ENCODE measurements around the gene RNF187. TPM values are rescaled to one million over a fixed set of nuclear protein-coding genes. Genes with fewer than 3 reads are reported as not detected.

Gene RNF187
- total RNA-seq, 6 experiments from 2014 or later: 43.9 to 66.6 (median 56.3) TPM

DNA sequence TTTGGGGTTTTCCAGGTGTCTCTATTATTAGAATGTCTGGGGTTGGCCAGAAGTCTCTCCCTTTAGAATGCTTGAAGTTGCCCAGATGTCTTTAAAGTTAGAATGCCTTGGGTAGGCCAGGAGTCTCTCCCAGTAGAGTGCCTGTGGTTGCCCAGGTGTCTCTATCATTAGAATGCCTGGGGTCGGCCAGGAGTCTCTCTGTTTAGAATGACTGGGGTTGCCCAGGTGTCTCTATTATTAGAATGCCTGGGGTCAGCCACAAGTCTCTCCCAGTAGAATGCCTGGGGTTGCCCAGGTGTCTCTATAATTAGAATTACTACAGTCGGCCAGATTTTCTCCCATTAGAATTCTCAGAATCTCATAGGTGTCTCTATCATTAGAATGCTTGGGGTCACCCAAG, 55.2 kb downstream of the RNF187 start:
- no peak overlapping the region for H3K4me3 ChIP-seq
- no peaks in the 10 kb centered on the region for H3K36me3 ChIP-seq
- DNase-seq (no peak), ATAC-seq (no peak)
- no peaks in the 10 kb centered on the region for H3K27me3 ChIP-seq
- 61% methylated on average over 2 of the region's 2 CpGs for whole genome bisulfite sequencing (ENCODE audit: insufficient coverage, low coverage, low lambda C conversion rate, missing lambda C conversion rate)
- H3K9me3 ChIP-seq: no peaks in the 10 kb centered on the region
- H3K4me1 ChIP-seq: no peaks in the 10 kb centered on the region
- no peak overlapping the region for H3K27ac ChIP-seq
- intact Hi-C loops (cut with DNase I): no loop called here
- no peak for TF ChIP-seq POLR2A (IDR thresholded peaks at IDR 0.05)
- TF ChIP-seq, protein P1, sequence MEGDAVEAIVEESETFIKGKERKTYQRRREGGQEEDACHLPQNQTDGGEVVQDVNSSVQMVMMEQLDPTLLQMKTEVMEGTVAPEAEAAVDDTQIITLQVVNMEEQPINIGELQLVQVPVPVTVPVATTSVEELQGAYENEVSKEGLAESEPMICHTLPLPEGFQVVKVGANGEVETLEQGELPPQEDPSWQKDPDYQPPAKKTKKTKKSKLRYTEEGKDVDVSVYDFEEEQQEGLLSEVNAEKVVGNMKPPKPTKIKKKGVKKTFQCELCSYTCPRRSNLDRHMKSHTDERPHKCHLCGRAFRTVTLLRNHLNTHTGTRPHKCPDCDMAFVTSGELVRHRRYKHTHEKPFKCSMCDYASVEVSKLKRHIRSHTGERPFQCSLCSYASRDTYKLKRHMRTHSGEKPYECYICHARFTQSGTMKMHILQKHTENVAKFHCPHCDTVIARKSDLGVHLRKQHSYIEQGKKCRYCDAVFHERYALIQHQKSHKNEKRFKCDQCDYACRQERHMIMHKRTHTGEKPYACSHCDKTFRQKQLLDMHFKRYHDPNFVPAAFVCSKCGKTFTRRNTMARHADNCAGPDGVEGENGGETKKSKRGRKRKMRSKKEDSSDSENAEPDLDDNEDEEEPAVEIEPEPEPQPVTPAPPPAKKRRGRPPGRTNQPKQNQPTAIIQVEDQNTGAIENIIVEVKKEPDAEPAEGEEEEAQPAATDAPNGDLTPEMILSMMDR (IDR thresholded peaks at IDR 0.05): no peak

DNA sequence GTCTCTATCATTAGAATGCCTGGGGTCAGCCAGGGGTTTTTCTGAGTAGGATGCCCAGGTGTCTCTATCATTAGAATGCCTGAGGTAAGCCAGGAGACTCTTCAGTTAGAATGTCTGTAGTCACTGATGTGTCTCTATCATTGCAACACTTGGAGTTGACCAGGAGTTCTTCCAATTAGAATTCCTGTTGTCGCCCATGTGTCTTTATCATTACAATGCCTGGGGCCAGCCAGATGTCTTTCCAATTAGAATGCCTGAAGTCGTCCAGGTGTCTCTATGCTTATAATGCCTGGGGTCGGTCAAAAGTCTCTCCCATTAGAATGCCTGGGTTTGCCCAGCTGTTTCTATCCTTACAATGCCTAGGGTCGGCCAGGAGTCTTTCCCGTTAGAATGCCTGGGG, 55.8 kb downstream of the RNF187 start:
- Histone ChIP-seq H3K4me3 (no peak overlapping the region), H3K27ac (no peak overlapping the region), H3K36me3 (no peaks in the 10 kb centered on the region), H3K27me3 (no peaks in the 10 kb centered on the region), H3K4me1 (no peaks in the 10 kb centered on the region), H3K9me3 (no peaks in the 10 kb centered on the region)
- DNase-seq (no peak), ATAC-seq (no peak)
- no peak for TF ChIP-seq POLR2A (IDR thresholded peaks at IDR 0.05)
- TF ChIP-seq, protein P1 (IDR thresholded peaks at IDR 0.05): no peak
- WGBS (ENCODE audit: insufficient coverage, low coverage, low lambda C conversion rate, missing lambda C conversion rate): 35% methylated on average over 5 of the region's 5 CpGs
- intact Hi-C loops (cut with DNase I): no loop called here

DNA sequence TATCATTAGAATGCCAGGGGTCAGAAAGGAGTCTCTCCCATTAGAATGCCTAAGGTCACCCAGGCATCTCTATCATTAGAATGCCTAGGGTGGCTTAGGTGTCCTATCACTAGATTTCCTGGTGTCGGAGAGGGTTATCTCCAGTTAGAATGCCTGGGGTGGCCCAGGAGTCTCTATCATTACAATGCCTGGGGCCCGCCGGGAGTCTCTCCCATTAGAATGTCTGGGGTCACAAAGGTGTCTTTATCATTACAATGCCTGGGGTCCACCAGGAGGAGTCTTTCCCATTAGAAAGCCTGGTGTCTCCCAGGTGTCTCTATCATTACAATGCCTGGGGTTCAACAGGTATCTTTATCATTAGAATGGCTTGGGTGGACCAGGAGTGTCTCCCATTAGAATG, 56.2 kb downstream of the RNF187 start:
- Histone ChIP-seq H3K9me3 (no peaks in the 10 kb centered on the region), H3K27me3 (no peaks in the 10 kb centered on the region), H3K4me1 (no peaks in the 10 kb centered on the region), H3K36me3 (no peaks in the 10 kb centered on the region), H3K27ac (no peak overlapping the region), H3K4me3 (no peak overlapping the region)
- TF ChIP-seq POLR2A (IDR thresholded peaks at IDR 0.05): no peak
- TF ChIP-seq, protein P1 (IDR thresholded peaks at IDR 0.05): no peak
- 78% methylated on average over 3 of the region's 3 CpGs for WGBS (ENCODE audit: insufficient coverage, low coverage, low lambda C conversion rate, missing lambda C conversion rate)
- no peak for ATAC-seq
- no peak for DNase-seq
- intact Hi-C loops (cut with DNase I): no loop called here

DNA sequence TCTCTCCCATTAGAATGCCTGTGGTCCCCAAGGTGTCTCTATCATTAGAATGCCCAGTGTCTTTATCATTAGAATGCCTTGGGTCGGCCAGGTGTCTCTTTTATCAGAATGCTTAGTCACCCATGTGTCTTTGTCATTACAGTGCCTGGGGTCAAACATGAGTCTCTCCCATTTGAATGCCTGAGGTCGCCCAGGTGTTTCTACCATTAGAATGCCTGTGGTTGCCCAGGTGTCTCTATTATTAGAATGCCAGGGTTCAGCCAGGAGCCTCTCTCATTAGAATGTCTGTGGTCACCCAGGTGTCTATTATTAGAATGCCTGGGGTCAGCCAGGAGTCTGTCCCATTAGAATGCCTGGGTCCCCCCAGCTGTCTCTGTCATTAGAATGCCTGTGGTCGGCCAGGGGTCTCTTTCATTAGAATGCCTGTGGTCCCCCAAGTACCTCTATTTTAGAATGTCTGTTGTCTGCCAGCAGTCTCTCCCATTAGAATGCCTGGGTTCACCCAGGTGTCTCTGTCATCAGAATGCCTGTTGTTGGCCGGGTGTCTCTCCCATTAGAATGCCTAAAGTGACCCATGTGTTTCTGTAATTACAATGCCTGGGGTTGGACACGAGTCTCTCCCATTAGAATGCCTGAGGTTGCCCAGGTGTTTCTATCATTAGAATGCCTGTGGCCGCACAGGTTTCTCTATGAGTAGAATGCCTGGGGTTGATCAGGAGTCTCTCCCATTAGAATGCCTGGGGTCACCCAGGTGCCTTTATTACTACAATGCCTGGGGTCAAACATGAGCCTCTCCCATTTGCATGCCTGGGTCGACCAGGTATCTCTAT, 57.1 kb downstream of the RNF187 start:
- no peak overlapping the region for H3K4me3 ChIP-seq
- H3K36me3 ChIP-seq: no peaks in the 10 kb centered on the region
- DNase-seq (no peak), ATAC-seq (no peak)
- H3K27ac ChIP-seq: no peak overlapping the region
- no peaks in the 10 kb centered on the region for H3K27me3 ChIP-seq
- WGBS (ENCODE audit: insufficient coverage, low coverage, low lambda C conversion rate, missing lambda C conversion rate): 10% methylated on average over 2 of the region's 7 CpGs
- intact Hi-C loops (cut with DNase I): no loop called here
- H3K4me1 ChIP-seq: no peaks in the 10 kb centered on the region
- TF ChIP-seq POLR2A (IDR thresholded peaks at IDR 0.05): no peak
- TF ChIP-seq, protein P1 (IDR thresholded peaks at IDR 0.05): no peak
- H3K9me3 ChIP-seq: no peaks in the 10 kb centered on the region
